Measurements from ENCODE around the gene SCMH1. TPM values are rescaled to one million over a fixed set of nuclear protein-coding genes. Genes with fewer than 3 reads are reported as not detected.

The SCMH1 gene
- total and polyA plus RNA-seq, 2 experiments from 2014 or later: 15.0 to 19.4 TPM

DNA sequence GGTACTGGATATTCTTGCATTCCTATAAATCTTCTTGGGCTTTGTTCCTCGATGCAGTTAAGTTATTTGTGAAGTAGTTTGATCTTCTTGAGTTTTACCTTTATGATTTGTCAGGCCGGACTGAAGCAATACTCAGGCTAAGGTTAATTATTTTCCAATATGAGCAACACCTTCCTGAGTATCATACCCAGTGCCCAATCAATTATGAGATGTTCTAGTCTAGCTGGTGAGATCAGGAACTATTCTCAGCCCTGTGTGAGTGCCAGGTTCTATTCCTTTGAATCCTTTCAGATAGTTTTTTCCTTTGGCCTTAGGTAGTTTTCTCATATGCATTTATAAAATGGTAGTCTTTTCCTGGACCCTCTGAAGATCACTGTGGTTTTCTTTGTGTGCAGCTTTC is 92.5 kb downstream of the SCMH1 start:
- no peak overlapping the region for H3K4me2 ChIP-seq
- no peaks in the 10 kb centered on the region for H4K20me1 ChIP-seq (replicated peaks; ENCODE audit: insufficient read depth)
- no peaks in the 10 kb centered on the region for H3F3A ChIP-seq (replicated peaks; ENCODE audit: low read depth)
- no peak overlapping the region for H3K4me3 Mint-ChIP-seq
- TF ChIP-seq, protein P1, sequence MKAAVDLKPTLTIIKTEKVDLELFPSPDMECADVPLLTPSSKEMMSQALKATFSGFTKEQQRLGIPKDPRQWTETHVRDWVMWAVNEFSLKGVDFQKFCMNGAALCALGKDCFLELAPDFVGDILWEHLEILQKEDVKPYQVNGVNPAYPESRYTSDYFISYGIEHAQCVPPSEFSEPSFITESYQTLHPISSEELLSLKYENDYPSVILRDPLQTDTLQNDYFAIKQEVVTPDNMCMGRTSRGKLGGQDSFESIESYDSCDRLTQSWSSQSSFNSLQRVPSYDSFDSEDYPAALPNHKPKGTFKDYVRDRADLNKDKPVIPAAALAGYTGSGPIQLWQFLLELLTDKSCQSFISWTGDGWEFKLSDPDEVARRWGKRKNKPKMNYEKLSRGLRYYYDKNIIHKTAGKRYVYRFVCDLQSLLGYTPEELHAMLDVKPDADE (IDR thresholded peaks at IDR 0.05): no peak
- no peak overlapping the region for H3K27ac ChIP-seq (ENCODE audit: low read depth)
- no peaks in the 10 kb centered on the region for H3K4me1 Mint-ChIP-seq
- H3K36me3 Mint-ChIP-seq (ENCODE audit: low read depth): peaks cover 13% of the 10 kb centered on the region; the same call in 2 of the 3 replicates
- ATAC-seq: no peak
- no peaks in the 10 kb centered on the region for H3K4me1 ChIP-seq (ENCODE audit: insufficient read depth)
- no peak overlapping the region for H3K4me3 ChIP-seq
- no peak overlapping the region for H2AFZ ChIP-seq
- no peaks in the 10 kb centered on the region for H3K36me3 ChIP-seq (ENCODE audit: insufficient read depth)
- no peaks in the 10 kb centered on the region for H3K9me2 ChIP-seq (ENCODE audit: insufficient read depth)
- H3K79me2 ChIP-seq (replicated peaks; ENCODE audit: insufficient read depth): no peaks in the 10 kb centered on the region
- no peaks in the 10 kb centered on the region for H3K9me3 Mint-ChIP-seq
- no peaks in the 10 kb centered on the region for H3K27me3 ChIP-seq (ENCODE audit: insufficient read depth)
- DNase-seq (ENCODE audit: low spot score): no peak
- no peak overlapping the region for H3K27ac Mint-ChIP-seq
- no peaks in the 10 kb centered on the region for H3K27me3 Mint-ChIP-seq (ENCODE audit: insufficient read depth, low read depth, poor library complexity)

DNA sequence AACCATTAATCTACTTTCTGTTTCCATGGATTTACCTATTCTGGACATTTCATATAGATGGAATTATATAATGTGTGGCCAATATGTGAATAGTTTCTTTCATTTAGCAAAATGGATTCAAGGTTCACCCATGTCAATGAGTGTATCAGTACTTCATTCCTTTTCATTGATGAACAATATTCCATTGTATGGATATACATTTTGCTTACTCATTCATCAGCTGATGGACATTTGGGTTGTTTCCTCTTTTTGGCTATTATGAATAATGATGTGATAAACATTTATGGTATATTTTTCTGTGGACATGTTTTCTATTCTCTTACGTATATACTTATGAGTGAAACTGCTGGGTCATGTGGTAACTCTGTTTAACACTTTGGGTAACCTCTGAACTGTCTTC is 97.8 kb downstream of the SCMH1 start:
- peaks cover 20% of the 10 kb centered on the region for H3K9me3 Mint-ChIP-seq
- DNase-seq (ENCODE audit: low spot score) (no peak), ATAC-seq (no peak)
- peaks cover 40% of the 10 kb centered on the region for H3K36me3 Mint-ChIP-seq (ENCODE audit: low read depth)
- Histone ChIP-seq H3K27me3 (ENCODE audit: insufficient read depth) (no peaks in the 10 kb centered on the region), H3K4me3 (no peak overlapping the region), H3K36me3 (ENCODE audit: insufficient read depth) (no peaks in the 10 kb centered on the region; the same call in 1 of the 2 replicates), H3K9me2 (ENCODE audit: insufficient read depth) (no peaks in the 10 kb centered on the region), H4K20me1 (replicated peaks; ENCODE audit: insufficient read depth) (no peaks in the 10 kb centered on the region), H3F3A (replicated peaks; ENCODE audit: low read depth) (no peaks in the 10 kb centered on the region), H3K27ac (ENCODE audit: low read depth) (no peak overlapping the region), H3K4me1 (ENCODE audit: insufficient read depth) (no peaks in the 10 kb centered on the region), H3K4me2 (no peak overlapping the region), H2AFZ (no peak overlapping the region), H3K79me2 (replicated peaks; ENCODE audit: insufficient read depth) (no peaks in the 10 kb centered on the region)
- H3K27me3 Mint-ChIP-seq (ENCODE audit: insufficient read depth, low read depth, poor library complexity): no peaks in the 10 kb centered on the region
- H3K27ac Mint-ChIP-seq: no peak overlapping the region
- H3K4me1 Mint-ChIP-seq: no peaks in the 10 kb centered on the region
- H3K4me3 Mint-ChIP-seq: no peak overlapping the region
- TF ChIP-seq STAT1 (IDR thresholded peaks at IDR 0.05; ENCODE audit: unreplicated experiment) (no peak), JUNB (IDR thresholded peaks at IDR 0.05; ENCODE audit: unreplicated experiment) (no peak)
- TF ChIP-seq, protein P2, sequence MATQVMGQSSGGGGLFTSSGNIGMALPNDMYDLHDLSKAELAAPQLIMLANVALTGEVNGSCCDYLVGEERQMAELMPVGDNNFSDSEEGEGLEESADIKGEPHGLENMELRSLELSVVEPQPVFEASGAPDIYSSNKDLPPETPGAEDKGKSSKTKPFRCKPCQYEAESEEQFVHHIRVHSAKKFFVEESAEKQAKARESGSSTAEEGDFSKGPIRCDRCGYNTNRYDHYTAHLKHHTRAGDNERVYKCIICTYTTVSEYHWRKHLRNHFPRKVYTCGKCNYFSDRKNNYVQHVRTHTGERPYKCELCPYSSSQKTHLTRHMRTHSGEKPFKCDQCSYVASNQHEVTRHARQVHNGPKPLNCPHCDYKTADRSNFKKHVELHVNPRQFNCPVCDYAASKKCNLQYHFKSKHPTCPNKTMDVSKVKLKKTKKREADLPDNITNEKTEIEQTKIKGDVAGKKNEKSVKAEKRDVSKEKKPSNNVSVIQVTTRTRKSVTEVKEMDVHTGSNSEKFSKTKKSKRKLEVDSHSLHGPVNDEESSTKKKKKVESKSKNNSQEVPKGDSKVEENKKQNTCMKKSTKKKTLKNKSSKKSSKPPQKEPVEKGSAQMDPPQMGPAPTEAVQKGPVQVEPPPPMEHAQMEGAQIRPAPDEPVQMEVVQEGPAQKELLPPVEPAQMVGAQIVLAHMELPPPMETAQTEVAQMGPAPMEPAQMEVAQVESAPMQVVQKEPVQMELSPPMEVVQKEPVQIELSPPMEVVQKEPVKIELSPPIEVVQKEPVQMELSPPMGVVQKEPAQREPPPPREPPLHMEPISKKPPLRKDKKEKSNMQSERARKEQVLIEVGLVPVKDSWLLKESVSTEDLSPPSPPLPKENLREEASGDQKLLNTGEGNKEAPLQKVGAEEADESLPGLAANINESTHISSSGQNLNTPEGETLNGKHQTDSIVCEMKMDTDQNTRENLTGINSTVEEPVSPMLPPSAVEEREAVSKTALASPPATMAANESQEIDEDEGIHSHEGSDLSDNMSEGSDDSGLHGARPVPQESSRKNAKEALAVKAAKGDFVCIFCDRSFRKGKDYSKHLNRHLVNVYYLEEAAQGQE (IDR thresholded peaks at IDR 0.05; ENCODE audit: unreplicated experiment): no peak

DNA sequence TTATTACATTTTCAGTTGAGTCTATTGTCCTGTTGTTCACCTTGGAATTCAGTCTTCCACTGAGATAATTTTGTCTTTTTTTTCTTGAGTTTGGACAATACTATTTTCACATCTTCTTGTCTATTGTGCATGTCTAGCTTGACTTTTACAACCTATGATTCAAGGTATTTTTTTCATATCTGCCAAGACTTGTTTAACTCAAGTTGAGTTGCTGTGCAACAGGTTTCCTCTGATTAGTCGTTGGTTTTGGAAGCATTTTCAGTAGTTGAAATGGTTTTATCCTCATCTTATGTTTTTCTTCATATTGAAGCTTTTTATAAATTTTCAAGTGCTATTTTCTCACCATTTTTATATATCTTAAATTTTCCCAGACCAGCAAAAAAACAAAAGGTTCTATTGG is 103.6 kb downstream of the SCMH1 start:
- no peak overlapping the region for H3K4me2 ChIP-seq
- H3F3A ChIP-seq (replicated peaks; ENCODE audit: low read depth): no peaks in the 10 kb centered on the region
- no peak overlapping the region for H3K27ac Mint-ChIP-seq
- ATAC-seq (no peak), DNase-seq (ENCODE audit: low spot score) (no peak)
- no peaks in the 10 kb centered on the region for H3K27me3 ChIP-seq (ENCODE audit: insufficient read depth)
- H3K36me3 Mint-ChIP-seq (ENCODE audit: low read depth): peaks cover 77% of the 10 kb centered on the region
- no peaks in the 10 kb centered on the region for H3K27me3 Mint-ChIP-seq (ENCODE audit: insufficient read depth, low read depth, poor library complexity)
- H3K27ac ChIP-seq (ENCODE audit: low read depth): no peak overlapping the region
- peaks cover 32% of the 10 kb centered on the region for H3K9me3 Mint-ChIP-seq
- H3K79me2 ChIP-seq (replicated peaks; ENCODE audit: insufficient read depth): no peaks in the 10 kb centered on the region
- H3K4me1 ChIP-seq (ENCODE audit: insufficient read depth): no peaks in the 10 kb centered on the region
- no peak overlapping the region for H3K4me3 Mint-ChIP-seq
- H2AFZ ChIP-seq: no peak overlapping the region
- no peak for TF ChIP-seq NANOG (IDR thresholded peaks at IDR 0.05; ENCODE audit: borderline replicate concordance)
- no peak for TF ChIP-seq EZH2phosphoT487 (IDR thresholded peaks at IDR 0.05; ENCODE audit: unreplicated experiment)
- H4K20me1 ChIP-seq (replicated peaks; ENCODE audit: insufficient read depth): no peaks in the 10 kb centered on the region
- H3K4me1 Mint-ChIP-seq: peaks cover 3% of the 10 kb centered on the region; the same call in 2 of the 3 replicates
- H3K9me2 ChIP-seq (ENCODE audit: insufficient read depth): 0 out of 2 replicates have a peak, but pooled peaks cover 4% of the 10 kb centered on the region
- no peak overlapping the region for H3K4me3 ChIP-seq
- H3K36me3 ChIP-seq (ENCODE audit: insufficient read depth): no peaks in the 10 kb centered on the region; the same call in 1 of the 2 replicates
